Bronchial epithelial cell (primary cell): ENCODE results near the gene FBN1. TPM values are rescaled to one million over a fixed set of nuclear protein-coding genes. Genes with fewer than 3 reads are reported as not detected.
A peak's percentile ranks its signal among the peaks of the same experiment; 100 is the strongest.

ENCODE experiments used
- DNase-seq: peaks from one replicate; pipeline ENCODE4 v3.0.0-alpha.2; 2010; ENCODE audit warnings: low read depth
- FAIRE-seq: peaks from 2 replicates; lab custom pipeline; 2011; peaks lifted over from hg19 to GRCh38; lab: Jason Lieb, UNC
- H3K27me3 ChIP-seq: 2 replicates; pipeline ENCODE4 v1.5.1; 2011; ENCODE audit warnings: low read length; ENCODE audit not compliant: control insufficient read depth, insufficient read depth
- H3K36me3 ChIP-seq: 2 replicates; pipeline ENCODE4 v1.5.1; 2011; ENCODE audit warnings: low read length; ENCODE audit not compliant: control insufficient read depth, insufficient read depth
- H3K4me3 ChIP-seq: 2 replicates; pipeline ENCODE4 v1.5.1; 2011; ENCODE audit warnings: mild to moderate bottlenecking, low read depth, low read length, control low read depth
- total RNA-seq: library from RNA; depleted of rRNA; stranded (reverse); fragments of >200 nt; gene quantifications from 2 replicates; pipeline ENCODE4 v1.2.1, GENCODE V29; 2014
- TF ChIP-seq, protein P1 (sequence below): IDR thresholded peaks from 2 replicates; pipeline ENCODE4 v1.5.1; 2011; ENCODE audit warnings: mild to moderate bottlenecking, moderate library complexity, low read length, control low read depth, inconsistent platforms; ENCODE audit not compliant: insufficient read depth, severe bottlenecking

FBN1 gene
- total RNA-seq, 1 donor from 2014 or later, result 6.3 TPM

DNA sequence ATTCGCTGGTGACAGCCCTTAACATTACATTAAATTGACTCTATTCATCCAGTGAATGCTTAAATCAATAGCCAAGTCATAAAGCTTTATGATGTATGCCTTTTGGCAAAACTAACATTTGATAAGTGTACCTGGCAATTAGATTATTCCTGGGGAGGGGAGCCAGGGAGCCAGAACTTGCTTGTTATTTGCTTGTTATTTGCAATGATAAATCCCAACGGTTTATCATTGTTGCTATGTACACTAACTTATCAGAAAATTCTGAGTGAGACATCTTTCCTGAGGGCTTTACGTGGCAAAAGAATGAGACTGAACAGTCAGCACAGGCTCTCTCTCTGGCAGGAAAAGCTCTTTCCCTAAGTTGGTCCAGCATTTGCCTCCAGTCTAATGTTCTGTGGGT lies 35.8 kb upstream of the FBN1 start:
- TF ChIP-seq, protein P1, sequence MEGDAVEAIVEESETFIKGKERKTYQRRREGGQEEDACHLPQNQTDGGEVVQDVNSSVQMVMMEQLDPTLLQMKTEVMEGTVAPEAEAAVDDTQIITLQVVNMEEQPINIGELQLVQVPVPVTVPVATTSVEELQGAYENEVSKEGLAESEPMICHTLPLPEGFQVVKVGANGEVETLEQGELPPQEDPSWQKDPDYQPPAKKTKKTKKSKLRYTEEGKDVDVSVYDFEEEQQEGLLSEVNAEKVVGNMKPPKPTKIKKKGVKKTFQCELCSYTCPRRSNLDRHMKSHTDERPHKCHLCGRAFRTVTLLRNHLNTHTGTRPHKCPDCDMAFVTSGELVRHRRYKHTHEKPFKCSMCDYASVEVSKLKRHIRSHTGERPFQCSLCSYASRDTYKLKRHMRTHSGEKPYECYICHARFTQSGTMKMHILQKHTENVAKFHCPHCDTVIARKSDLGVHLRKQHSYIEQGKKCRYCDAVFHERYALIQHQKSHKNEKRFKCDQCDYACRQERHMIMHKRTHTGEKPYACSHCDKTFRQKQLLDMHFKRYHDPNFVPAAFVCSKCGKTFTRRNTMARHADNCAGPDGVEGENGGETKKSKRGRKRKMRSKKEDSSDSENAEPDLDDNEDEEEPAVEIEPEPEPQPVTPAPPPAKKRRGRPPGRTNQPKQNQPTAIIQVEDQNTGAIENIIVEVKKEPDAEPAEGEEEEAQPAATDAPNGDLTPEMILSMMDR, result no peak
- H3K36me3 ChIP-seq, result no peaks in the 10 kb centered on the region
- FAIRE-seq (no peak), DNase-seq (peak; percentile 91)
- no peaks in the 10 kb centered on the region for H3K27me3 ChIP-seq
- no peak overlapping the region for H3K4me3 ChIP-seq

DNA sequence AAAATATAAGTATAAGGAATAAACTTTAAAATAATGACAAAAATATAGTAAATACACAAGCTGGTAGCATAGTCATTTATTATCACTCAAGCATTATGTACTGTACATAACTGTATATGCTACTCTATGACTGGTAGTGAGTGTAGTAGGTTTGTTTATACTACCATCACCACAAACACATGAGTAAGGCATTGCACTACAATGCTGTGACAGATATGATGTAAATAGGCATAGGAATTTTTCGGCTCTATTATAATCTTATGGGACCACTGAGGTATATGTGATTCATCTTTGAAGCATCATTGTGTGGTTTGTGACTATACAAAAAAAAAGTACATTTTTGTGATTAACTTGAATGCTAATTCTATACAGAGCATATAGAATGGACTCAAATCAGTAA lies 35.3 kb upstream of the FBN1 start:
- FAIRE-seq, result no peak
- TF ChIP-seq, protein P1, result no peak
- no peak overlapping the region for H3K4me3 ChIP-seq
- no peaks in the 10 kb centered on the region for H3K27me3 ChIP-seq
- peak; percentile 98 for DNase-seq
- H3K36me3 ChIP-seq, result no peaks in the 10 kb centered on the region

DNA sequence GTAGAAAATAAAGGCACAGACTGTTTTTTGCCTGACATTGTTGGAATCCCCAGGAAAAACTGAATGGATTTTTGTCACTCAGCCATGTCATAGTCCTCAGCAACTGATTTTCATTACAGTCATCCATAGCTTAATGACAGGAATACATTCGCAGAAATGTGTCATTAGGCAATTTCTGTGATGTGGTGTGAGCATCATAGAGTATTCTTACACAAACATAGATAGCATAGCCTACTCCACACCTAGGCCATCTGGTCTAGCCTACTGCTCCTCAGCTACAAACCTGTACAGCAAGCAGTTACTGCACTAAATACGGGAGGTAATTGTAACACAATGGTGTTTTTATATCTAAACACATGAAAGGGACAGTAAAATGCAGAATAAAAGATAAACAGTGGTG lies 34.4 kb upstream of the FBN1 start:
- Histone ChIP-seq H3K4me3 (no peak overlapping the region), H3K27me3 (no peaks in the 10 kb centered on the region), H3K36me3 (no peaks in the 10 kb centered on the region)
- FAIRE-seq (no peak), DNase-seq (no peak)
- TF ChIP-seq, protein P1, result no peak

DNA sequence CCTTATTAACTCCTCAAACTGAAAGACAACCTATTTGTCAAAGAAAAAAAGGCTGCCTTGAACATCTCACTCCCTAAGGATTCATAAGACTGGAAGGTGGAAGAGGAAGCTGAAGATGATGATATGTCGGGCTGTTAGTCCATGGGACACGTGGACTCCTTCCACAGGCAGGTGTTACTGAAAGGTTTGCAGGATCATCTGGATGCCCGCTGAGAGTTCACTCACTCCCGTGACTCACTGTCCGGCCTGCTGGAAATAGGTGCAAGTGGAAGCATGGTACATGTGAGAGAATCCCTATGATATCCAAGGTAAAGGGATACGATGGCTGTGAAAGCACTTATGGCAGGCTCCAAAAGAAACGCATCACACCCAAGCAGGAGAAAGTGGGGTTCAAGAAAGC lies 33.3 kb upstream of the FBN1 start:
- H3K4me3 ChIP-seq, result no peak overlapping the region
- TF ChIP-seq, protein P1, result no peak
- no peaks in the 10 kb centered on the region for H3K27me3 ChIP-seq
- no peak for FAIRE-seq
- no peak for DNase-seq
- no peaks in the 10 kb centered on the region for H3K36me3 ChIP-seq

DNA sequence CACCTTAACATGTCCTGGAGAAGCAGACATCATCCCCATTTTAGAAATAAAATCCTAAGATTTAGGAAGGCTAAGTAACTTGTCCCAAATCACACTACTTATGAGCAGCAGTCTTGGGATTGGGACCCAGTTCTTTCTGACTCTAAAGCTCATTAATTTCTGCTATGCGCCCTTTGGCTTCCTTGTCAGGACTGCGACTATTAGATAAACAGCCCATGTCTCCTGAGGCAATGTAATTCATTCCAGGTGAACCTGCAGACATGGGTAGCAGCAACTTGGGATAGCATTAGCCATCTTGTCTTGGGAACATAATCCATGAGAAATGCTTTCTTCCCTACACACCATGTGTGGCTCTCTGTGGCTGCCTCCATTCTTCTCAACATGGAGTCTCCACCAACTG lies 32.3 kb upstream of the FBN1 start:
- no peaks in the 10 kb centered on the region for H3K36me3 ChIP-seq
- FAIRE-seq, result no peak
- TF ChIP-seq, protein P1, result no peak
- no peak overlapping the region for H3K4me3 ChIP-seq
- DNase-seq, result no peak
- H3K27me3 ChIP-seq, result no peaks in the 10 kb centered on the region

DNA sequence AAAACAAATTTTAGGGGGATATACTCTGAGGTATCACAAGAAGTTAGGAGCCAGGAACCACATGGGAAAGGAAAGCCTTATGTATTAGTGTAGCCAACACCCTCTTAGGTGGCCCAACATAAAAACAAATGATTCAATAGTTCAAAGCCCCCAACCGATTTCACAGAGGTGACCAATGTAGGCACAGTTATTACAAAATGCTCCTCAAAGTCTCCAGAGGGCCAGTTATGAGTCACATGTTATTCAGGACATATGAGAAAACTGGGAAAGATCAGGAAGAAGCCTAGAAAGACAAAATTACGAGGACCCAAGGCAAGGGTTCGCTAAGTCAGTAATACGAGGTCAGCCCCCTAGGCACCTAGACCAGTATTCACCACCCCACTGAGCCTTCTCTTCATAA lies 29.9 kb upstream of the FBN1 start:
- DNase-seq (no peak), FAIRE-seq (no peak)
- no peaks in the 10 kb centered on the region for H3K27me3 ChIP-seq
- TF ChIP-seq, protein P1, result no peak
- no peak overlapping the region for H3K4me3 ChIP-seq
- H3K36me3 ChIP-seq, result no peaks in the 10 kb centered on the region
